Stimulated activated CD4-positive, alpha-beta T cell treated with anti-CD3 and anti-CD28 coated beads, Interleukin-2, amount 100 ng/mL, for 48 hours (primary cell): ENCODE data around the gene THOC6.

Experiments used
- DNase-seq, 2 donors: peaks; one replicate each; pipeline ENCODE4 v3.0.0-alpha.2; 2020

The THOC6 gene

DNA sequence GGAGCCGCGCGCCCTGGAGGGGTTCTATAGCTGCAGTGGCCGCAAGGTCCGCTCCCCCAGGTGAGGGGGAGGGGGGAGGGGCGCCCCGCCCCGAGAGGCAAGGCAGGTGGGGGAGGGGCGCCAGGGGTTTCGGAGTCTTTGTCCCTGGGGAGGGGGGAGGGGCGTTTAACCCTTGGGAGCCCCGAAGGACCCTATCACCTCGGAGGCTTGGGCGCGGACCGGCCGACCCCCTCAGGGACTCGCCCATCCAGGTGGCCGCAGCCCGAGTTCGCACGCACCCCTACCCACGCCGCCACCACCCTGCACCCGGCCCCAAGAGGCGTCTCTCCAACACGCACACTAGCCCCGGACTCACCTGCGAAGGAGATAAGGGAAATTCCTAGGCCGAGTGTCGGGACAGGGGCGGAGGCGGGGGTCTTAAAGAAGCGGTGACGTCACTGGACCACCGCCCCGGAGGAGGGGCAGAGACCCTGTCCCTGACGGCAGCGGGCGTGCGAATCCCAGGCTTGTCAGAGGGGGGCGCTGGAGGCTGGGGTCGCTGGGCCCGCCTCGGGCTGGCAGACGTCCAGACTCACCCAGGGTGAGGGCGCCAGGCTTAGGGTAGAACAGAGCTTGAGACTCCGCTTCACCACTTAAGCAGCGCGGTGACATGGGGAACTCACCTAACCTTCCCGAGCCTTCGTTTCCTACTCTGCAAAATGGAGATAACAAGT lies 5.9 kb upstream of the THOC6 start, which contains the start of gene CLDN6:
CLDN6 (minus strand) TSS at position 390 of the 713 bp plus-strand sequence. CDS start 2,162 bp downstream, outside the sequence.
- DNase-seq, result peak in 1 of 2 donors; percentile 55

DNA sequence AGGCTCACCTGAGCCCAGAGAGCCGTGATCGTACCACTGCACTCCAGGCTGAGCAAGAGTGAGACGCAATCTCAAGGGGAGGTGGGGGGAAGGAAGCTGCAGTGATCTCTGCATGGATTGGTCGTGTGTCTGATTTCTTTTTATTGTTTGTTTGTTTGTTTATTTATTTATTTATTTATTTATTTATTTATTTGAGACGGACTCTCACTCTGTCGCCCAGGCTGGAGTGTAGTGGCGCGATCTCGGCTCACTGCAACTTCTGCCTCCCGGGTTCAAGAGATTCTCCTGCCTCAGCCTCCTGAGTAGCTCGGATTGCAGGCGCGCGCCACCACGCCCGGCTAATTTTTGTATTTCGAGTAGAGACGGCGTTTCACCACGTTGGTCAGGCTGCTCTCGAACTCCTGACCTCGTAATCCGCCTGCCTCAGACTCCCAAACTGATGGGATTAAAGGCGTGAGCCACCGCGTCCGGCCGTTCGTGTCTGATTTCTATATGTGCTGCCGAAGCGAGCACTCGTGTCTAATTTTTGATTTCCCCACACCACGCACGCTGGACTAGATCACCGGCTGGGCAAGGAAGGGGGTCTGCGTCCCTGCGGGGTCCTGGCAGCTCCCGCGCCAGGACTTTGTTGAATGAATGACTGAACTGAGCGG lies 4.1 kb upstream of the THOC6 start:
- DNase-seq, result no peak

DNA sequence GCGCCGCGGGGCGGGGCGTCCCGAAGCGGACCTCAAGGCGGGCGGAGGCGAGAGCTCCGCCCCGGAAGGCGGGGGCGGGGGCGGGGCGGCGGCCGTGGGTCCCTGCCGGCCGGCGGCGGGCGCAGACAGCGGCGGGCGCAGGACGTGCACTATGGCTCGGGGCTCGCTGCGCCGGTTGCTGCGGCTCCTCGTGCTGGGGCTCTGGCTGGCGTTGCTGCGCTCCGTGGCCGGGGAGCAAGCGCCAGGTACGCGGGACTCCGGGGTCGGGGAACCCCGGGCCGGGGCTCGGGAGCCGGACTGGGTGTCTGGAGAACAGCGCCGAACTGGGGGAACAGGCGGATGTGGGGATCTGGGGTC lies 3.6 kb upstream of the THOC6 start, which contains the start of gene TNFRSF12A:
TNFRSF12A (plus strand) TSS at position 122 of the 357 bp plus-strand sequence; CDS start at position 152, 30 bp downstream.
- DNase-seq, result peak; percentile 61 to 67

GRCh38 chr16:3020604-3021448 lies 3.0 kb upstream of the THOC6 start:
- DNase-seq, result peak in 1 of 2 donors; percentile 26

DNA sequence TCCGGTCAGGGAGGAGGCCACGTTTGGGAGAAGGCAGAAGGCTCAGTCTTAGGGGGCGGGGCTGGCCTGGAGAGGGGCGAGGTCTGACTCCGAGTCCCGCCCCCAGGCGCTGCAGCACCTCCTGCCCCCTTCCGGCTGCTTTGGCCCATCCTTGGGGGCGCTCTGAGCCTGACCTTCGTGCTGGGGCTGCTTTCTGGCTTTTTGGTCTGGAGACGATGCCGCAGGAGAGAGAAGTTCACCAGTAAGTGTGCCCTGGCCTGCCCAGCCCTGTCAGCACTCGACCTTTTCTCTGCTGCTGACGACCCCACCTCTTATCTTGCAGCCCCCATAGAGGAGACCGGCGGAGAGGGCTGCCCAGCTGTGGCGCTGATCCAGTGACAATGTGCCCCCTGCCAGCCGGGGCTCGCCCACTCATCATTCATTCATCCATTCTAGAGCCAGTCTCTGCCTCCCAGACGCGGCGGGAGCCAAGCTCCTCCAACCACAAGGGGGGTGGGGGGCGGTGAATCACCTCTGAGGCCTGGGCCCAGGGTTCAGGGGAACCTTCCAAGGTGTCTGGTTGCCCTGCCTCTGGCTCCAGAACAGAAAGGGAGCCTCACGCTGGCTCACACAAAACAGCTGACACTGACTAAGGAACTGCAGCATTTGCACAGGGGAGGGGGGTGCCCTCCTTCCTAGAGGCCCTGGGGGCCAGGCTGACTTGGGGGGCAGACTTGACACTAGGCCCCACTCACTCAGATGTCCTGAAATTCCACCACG lies 2.2 kb upstream of the THOC6 start:
- peak; percentile 76 to 79 for DNase-seq

DNA sequence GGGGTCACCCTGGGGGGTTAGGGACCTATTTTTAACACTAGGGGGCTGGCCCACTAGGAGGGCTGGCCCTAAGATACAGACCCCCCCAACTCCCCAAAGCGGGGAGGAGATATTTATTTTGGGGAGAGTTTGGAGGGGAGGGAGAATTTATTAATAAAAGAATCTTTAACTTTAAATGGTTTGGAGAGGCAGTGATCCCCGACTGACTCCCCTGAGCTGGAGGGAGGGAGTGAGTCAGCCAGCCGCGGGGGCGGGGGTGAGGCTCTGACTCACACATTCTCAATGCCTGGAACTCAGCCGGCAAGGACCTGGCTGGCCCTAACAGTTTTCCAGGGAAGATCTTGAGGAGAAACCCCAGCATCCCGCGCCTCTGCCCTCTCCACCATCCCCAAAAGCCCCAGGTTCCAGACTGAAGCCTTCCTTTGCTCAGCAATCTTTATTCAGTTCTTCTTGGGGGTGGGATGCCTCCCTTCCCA lies 1.6 kb upstream of the THOC6 start:
- DNase-seq, result peak; percentile 85 to 87

DNA sequence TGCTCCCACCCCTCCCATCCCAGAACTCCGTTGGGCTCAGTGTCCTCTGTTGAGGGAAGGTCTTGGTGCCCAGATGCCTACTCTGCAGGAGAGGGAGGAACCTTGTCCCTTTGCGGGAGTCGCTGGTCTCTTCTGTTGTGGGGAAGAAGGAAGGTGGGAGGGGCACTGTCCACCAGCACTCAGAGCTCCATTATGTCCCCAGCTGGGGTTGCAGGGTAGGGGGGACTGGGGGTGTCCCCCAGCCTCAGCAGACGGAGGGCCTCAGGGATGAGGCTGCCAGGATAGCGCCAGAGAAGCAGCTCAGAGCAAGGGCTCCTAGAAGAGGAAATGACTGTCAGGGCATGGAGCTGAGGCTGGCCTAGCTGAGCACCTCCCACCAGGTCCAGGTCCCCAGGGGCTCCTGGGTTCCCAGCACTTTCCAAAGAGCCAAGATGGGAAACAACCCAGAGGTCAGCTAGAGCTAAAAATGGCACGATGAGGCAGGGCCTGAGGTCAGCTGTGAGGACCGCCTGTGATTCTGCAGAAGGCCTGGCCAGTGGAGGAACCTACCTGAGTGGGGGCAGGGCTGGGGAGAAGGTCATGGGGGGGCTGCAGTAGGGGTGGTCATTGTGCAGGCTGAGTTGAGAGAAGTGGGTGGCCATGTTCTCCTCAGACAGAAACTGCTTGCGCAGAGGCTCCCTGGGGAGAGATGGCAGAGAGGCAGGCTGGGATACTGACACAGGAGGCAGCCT lies 986 bp upstream of the THOC6 start:
- DNase-seq, result no peak

- no peak for DNase-seq
These were observed 493 bp upstream of the THOC6 start for GRCh38 chr16:3023415-3023668.

GRCh38 chr16:3025032-3026002 lies 1.5 kb downstream of the THOC6 start:
- DNase-seq, result no peak

DNA sequence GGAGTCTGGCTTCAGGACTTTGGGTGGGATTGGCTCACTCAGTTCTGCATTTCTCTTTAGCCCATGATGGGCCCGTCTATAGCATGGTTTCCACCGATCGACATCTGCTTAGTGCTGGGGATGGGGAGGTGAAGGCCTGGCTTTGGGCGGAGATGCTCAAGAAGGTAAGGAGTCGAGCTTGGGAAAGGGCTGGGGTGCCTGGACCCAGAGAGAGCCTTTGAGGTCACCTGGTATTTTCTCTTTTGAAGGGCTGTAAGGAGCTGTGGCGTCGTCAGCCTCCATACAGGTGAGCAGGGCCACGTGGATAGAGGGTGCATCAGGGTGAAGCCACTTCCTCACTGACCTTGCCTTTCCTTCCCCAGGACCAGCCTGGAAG lies 2.2 kb downstream of the THOC6 start:
- no peak for DNase-seq

GRCh38 chr16:3026609-3027488 lies 3.0 kb downstream of the THOC6 start:
- no peak for DNase-seq

DNA sequence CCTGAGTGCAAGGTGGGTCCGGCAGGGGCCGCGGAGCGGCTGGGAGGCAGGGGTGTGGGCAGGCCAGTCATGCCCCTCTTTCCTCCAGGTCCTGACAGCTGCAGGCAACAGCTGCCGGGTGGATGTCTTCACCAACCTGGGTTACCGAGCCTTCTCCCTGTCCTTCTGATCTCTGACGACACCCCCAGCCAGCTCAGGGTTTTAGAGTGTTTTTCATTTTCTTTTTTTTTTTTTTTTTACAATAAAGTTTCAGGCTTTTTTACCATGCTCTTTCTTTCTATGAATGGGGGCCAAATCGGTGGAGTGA lies 3.6 kb downstream of the THOC6 start:
- no peak for DNase-seq

GRCh38 chr16:3027983-3028715 lies 4.3 kb downstream of the THOC6 start:
- DNase-seq, result peak; percentile 93 to 96

GRCh38 chr16:3028716-3029319 lies 5.0 kb downstream of the THOC6 start:
- DNase-seq, result no peak

DNA sequence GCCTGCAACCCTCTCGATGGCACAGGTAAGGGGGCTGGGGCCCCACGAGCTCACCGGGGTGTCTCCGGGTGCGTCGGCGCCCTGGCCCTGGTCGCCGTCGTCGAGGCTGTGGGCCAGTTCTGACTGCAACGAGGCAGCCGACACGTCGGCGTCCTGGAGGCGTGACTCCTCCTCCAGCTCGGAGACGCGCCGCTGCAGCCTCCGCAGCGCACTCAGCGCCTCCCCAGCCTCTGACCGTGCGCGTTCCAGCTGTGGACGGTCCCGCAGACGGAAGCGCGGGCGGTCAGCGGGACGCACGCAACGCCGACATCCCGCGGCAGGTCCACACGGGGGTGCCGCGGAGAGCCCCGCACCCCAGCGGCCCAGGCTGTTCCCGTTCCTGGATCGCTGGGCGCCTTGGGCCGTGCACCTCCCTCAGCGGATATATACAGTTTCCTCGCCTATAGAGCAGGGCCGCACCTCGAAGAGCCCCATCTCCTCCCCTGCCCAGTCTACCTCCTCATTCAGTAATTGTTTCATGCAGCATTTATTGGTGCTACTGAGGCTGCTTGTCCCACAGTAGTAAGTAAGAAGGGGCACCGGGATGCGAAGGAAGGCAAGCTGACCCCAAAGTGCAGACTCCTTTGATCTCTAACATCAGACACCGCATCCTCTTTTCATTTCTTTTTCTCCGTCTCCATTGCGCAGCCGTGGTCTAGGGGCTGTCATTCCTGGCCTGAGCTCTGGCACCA lies 5.8 kb downstream of the THOC6 start:
- peak in 1 of 2 donors; percentile 48 for DNase-seq

- DNase-seq, result no peak
These were observed 6.7 kb downstream of the THOC6 start for GRCh38 chr16:3030222-3031212.

DNA sequence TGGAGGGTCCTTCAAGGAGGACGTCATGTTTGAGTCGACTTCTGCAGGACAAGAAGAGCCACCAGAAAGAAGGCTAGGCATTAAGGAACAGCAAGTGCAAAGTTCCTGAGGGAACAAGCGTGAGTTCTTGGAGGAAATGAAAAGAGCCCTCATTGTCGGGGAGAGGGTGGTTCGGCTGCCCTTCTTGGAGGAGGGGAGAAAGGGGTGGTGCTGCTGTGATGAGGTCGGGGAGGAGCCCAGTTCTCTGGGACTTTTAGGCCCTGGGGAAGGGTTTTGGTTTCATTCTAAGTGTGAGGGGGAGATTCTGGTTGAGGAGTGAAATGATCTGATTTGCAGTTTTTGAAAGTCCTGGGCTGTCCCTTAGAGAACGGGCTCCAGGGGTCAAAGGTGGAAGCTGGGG lies 8.8 kb downstream of the THOC6 start:
- no peak for DNase-seq
